Right hindlimb (tissue), 1 donor: ENCODE results near the gene CPNE6.
"Not testable (repeated sequence)": the region's sequence is repeated elsewhere in the genome, so short reads cannot be mapped to it uniquely, and the experiment has no call there.

Experiments
- DNase-seq: peaks from one replicate; pipeline ENCODE4 v3.0.0-alpha.2; 2018

The CPNE6 gene

DNA sequence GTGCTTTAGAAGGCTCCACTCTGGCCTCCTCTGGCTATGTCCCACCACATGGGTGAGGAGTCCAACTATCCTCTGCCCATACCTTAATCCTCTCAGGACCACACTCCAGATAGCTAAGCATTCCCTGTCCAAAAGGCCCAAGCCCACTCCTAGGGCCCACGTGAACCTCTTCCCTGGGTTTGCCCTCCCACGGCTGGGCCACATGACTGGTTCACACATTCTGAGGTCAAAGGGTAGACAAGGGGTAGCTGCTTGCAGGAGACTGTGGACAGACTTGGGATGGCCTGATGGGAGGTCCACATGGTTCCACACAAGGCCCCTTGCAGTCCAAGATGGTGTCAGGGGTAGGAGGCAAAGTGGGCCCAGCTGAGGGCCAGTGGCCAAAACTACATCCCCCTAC, 16.7 kb downstream of the CPNE6 start:
- no peak for DNase-seq

DNA sequence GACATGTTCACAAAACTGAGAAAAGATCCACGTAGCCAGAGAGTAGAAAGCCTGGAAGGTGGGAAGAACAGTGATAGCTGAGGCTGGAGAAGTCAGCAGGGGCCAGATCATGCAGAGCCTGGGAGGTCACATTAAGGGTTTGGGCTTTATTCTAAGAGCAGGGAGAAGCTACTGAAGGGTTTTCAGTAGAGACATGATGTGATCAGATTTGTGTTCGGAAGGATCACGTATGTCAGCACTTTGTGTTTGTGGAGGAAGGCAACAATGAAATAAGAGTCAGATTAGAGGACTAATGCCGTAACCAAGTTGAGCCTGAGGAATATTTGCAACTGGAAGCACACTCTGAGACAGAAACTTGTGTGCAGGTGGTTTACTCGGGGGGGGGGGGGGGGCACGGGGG, 18.5 kb downstream of the CPNE6 start:
- DNase-seq, result no peak

DNA sequence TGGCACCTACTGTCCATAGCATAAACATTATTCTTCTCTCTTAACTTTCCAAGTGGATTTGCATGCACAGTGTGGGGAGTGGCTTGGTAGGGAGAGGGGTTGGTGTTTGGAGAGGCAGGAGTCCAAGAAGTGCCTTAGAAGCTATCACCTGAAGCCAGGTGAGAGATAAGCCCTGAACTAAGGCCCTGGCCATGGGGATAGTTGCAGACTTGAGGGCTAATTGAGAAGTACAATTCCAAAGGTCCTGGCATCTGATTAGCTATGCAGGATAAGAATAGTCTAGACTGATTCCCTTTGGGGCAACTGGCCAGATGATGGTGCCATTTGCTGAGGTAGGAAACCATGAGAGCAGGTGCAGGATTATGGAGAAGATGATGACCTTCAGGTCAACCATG, 20.7 kb downstream of the CPNE6 start:
- no peak for DNase-seq

DNA sequence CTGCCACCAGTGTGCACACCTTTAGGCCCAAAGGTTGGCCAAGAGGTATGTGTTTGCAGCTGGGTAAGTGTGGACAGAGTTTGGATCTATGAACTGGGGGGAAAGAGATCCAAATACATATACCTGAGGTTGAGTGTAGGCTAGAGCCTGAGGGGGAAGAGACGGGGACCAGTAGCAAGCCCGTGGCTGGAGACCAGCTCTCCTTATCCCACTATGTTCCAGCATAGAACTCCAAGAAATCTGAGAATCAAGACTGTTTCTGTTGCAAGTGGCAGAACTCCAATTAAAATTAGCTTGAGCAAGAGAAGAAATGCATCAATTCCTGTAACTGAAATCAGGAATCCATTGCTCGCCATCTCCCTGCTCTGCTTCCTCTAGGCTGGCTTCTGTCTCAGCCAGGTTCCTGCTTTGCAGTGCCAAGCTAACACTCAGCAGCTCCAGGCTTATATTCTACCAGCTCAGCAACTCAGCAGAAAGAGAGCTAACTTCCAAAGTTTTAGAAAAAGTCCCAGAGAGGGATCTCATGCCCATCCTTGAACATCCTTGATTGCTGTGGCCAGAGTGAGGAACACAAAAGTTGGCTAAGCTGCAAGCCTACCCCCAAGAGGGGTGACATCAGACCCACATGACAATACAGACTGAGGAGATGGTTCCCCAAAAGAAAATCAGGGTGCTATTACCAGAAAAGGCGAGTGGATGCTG, 21.3 kb downstream of the CPNE6 start:
- peak; percentile 38 for DNase-seq

GRCh38 chr14:24093207-24093900, 22.0 kb downstream of the CPNE6 start:
- no peak for DNase-seq

GRCh38 chr14:24093901-24094840, 22.8 kb downstream of the CPNE6 start, which contains the start of gene PCK2:
Gene PCK2 (plus strand): TSS chr14:24094311. CDS start chr14:24094406, 95 bp downstream.
- DNase-seq, result peak; percentile 89

GRCh38 chr14:24094841-24095270, 23.5 kb downstream of the CPNE6 start:
- no peak for DNase-seq

DNA sequence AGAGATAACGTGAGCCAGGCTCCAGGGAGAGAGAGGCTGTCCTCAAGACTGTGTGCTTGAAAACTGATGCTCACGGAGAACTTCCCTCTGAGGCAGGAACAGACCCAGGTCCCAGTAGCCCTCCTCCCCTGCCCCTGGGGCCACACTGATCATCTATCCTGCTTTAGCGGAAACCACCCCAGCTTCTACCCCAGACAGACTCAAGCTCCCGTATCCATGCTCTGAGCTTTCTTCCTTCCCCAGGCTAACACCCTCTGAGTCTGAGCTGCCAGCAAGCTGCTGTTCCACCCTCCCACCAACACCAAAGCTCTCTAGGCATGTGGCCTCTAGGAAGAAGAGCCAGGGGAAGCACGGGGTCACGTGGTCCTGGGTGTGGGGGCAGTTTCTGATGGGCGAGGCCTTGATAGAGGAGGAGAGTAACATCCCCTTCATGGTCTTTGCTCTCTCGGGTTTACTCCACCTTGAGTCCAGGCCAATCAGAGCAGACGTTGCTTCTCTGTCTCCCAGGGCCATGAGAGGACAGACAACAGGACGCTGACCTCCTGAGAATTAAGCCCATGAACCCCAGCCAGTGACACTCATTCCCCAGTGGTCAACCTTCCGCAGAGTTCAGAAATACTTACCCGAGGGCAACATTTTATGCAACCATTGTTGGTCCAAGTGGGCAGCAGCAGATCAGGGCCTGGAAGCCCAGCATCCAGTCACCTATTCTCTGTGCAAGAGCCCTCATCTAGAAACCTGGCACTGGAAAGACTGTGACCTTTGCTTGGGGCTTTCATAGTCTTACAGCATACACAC, 24.1 kb downstream of the CPNE6 start:
- no peak for DNase-seq

DNA sequence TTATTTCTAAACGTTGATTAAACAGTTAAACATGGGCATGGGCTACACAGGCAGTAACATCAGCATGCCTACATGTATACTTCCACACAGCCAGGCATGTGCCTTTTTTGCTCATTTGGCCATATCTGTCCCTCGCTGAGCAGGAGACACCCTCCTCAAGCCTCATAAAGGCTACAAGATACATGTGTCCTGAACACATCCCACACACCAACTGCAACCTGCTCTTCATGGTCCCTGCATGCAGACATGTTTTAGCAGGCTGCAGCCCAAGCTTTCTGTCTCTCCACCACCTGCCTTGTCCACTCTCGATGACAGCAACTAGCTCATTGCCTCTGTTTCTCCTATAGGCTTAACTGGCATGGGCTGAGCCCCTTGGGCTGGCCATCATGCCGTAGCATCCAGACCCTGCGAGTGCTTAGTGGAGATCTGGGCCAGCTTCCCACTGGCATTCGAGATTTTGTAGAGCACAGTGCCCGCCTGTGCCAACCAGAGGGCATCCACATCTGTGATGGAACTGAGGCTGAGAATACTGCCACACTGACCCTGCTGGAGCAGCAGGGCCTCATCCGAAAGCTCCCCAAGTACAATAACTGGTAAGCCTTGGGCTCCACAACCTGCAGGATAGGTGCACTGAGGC, 25.3 kb downstream of the CPNE6 start:
- no peak for DNase-seq

GRCh38 chr14:24098229-24098926, 27.0 kb downstream of the CPNE6 start:
- no peak for DNase-seq

DNA sequence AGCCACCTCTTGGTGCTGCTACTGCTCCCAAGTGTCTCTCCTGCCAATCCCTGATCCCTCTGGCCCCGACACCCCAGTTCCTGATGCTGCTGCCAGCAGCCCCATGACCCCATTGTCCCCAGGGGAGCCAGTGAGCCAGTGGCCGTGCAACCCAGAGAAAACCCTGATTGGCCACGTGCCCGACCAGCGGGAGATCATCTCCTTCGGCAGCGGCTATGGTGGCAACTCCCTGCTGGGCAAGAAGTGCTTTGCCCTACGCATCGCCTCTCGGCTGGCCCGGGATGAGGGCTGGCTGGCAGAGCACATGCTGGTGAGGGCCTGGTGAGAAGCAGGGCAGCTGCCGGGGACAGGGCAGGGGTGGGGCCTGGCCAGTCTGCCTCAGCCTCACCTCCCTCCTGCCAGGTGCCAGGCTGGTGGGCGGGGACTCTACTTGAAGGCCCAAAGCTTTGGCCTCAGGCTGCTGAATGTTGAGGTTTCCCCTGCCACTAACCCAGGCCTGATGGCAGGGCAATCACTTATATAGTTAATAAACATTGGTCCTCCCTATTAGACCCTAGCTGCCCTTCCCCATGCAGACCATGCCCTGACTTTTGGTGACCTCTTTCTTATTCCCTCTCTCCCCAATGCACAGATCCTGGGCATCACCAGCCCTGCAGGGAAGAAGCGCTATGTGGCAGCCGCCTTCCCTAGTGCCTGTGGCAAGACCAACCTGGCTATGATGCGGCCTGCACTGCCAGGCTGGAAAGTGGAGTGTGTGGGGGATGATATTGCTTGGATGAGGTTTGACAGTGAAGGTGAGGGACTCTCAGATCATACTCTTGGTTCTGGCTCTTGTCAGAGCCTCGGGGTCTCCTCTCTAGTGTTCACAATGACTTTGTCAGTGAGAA, 27.8 kb downstream of the CPNE6 start:
- DNase-seq, result no peak

DNA sequence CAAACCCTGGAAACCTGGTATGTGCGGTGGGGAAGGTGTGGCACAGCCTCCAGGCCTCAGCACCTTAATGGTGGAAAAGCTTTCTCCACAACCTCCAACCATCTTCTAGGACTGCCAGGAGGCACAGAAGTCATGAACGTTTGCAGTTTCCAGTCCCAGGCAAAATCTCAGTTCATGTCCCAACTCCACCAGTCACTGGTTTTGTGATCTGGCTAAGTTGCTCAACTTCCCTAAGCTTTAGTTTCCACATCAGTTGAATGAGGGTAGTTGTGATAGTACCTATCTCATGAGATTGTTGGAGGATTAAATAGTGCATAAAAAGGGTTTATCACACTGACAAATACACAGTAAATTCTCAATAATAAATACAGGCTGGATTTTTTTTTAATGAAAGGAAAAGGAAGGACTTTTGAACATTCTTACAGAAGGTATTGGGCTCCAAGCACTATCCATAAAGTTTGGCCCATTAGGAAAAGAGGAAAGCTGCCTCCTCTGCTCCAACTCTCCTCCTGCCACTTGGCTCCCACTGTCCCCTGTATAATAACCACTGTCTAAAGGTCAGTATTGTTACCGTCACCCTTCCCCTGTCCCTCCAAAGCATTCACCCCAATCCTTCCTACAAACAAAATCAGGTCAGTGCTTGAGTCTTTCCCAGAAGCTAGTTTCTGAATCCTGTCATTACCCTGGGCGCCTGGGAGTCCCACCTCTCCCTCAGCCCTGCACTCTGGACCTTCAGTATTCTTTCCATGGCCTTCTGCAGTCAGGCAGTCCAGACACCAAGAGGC, 29.0 kb downstream of the CPNE6 start:
- no peak for DNase-seq

GRCh38 chr14:24100982-24101494, 29.7 kb downstream of the CPNE6 start:
- DNase-seq, result no peak

DNA sequence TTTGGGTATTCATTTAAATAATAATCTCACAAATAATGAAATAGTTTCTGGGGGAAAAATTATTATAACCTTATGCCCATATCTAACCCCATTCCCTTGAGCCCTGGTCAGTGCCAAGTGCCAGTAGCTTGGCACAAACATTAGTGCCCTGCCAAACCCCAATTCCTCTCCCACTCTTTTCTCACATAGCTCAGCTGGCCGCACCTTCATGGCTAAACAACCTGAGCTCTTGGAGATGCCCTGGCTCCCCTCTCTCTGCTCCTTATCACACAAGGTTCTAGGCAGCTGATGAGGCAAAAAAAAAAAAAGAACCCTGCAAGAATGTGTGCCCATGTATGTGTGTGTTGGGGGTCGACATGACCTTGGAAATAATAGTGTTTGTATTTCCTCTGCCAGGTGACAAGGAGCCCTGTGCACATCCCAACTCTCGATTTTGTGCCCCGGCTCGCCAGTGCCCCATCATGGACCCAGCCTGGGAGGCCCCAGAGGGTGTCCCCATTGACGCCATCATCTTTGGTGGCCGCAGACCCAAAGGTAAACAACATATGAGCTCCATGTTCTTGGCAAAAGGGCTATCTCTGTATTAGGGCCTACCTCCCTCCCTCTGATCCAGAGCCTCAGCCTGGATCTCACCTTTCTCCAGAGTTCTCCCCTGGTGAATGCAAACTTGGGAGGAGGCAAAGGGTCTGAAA, 31.1 kb downstream of the CPNE6 start:
- DNase-seq, result no peak

DNA sequence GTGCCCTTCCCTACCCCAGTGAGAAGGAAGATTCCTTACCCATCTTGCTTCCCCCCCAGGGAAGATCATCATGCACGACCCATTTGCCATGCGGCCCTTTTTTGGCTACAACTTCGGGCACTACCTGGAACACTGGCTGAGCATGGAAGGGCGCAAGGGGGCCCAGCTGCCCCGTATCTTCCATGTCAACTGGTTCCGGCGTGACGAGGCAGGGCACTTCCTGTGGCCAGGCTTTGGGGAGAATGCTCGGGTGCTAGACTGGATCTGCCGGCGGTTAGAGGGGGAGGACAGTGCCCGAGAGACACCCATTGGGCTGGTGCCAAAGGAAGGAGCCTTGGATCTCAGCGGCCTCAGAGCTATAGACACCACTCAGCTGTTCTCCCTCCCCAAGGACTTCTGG, 32.1 kb downstream of the CPNE6 start:
- DNase-seq, result no peak

GRCh38 chr14:24105609-24106239, 34.4 kb downstream of the CPNE6 start:
- DNase-seq, result not testable (repeated sequence)

- DNase-seq, result no peak
Measured at GRCh38 chr14:24106672-24107271, 35.4 kb downstream of the CPNE6 start.
